ENCODE measurements around the gene ACHE.

Gene ACHE

DNA sequence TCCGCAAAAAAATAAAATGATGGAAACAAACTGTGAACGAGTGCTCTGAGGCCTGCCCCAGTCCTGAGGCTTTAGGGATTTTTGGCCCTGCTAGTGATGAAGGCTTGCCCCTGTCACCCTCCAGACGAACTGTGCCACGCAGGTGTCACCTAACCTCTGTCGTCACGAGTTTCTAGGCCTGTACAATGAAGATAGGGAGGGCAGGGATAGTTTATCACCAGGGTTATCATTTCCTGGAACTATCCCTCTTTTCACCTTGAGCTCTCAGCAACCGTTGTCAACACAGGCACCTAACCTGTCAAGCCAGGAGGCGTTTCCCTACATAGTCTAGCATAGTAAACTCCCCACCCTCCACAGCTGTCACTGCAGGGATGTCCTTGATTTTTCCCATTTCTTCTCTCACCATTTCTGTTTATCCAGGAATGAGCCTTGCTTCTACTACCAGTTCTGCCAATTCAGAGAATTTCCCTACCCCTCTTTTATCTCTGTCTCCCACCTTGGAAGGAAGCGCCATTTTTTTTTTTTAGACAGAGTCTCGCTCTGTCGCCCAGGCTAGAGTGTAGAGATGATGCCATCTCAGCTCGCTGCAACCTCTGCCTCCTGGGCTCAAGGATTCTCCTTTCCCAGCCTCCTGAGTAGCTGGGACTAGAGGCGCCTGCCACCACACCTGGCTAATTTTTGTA, 2.2 kb upstream of the ACHE start:
- in situ Hi-C loops (cut with HindIII; ENCODE audit: low sequenced_read_pairs): no loop called here

GRCh38 chr7:100896732-100897608, 1.3 kb upstream of the ACHE start:
- in situ Hi-C loops (cut with HindIII; ENCODE audit: low sequenced_read_pairs): no loop called here

GRCh38 chr7:100895956-100896731, 456 bp upstream of the ACHE start:
- in situ Hi-C loops (cut with HindIII; ENCODE audit: low sequenced_read_pairs): no loop called here

- in situ Hi-C loops (cut with HindIII; ENCODE audit: low sequenced_read_pairs): no loop called here
Observed at GRCh38 chr7:100894860-100895700, 608 bp downstream of the ACHE start.

DNA sequence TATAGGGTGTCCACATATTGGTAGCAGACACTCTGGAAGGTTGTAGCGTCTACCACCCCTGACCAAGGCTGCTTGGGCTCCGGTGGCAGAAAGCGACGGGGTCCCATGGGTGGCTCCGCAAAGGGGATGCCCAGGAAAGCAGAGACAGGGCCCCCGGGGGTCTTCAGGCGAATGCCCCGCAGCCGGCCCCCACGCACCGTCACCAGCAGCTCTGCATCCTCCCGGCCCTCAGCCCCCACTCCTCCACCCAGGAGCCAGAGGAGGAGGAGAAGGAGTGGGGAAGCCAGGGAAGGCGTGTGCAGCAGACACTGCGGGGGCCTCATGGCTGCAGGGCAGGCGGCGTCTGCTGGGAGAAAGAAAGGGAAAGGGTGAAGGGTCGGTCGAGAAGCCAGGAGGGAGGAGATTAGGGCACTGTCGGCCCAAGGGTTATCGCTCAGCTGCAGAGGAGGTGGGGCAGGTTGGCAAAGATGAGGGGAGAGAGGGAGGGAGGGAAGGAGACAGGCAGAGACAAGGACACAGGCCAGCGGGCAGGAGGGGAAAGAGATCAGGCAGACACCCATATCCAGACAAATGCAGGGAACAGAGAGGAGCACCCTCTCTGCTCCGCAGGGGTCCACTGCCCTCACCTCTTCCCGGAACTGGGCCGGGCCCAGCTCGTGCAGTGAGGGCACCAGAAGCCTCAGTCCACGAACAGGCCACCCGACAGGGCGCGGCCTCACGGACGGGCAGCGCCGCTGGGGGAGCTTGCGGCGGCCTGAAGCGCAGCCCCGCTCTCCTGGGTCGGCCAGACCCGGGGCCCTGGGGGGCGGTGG, 1.6 kb downstream of the ACHE start:
- in situ Hi-C loops (cut with HindIII; ENCODE audit: low sequenced_read_pairs): no loop called here

- in situ Hi-C loops (cut with HindIII; ENCODE audit: low sequenced_read_pairs): no loop called here
Observed at GRCh38 chr7:100893318-100893895, 2.3 kb downstream of the ACHE start.

- in situ Hi-C loops (cut with HindIII; ENCODE audit: low sequenced_read_pairs): no loop called here
Observed at GRCh38 chr7:100892364-100893317, 3.0 kb downstream of the ACHE start.

DNA sequence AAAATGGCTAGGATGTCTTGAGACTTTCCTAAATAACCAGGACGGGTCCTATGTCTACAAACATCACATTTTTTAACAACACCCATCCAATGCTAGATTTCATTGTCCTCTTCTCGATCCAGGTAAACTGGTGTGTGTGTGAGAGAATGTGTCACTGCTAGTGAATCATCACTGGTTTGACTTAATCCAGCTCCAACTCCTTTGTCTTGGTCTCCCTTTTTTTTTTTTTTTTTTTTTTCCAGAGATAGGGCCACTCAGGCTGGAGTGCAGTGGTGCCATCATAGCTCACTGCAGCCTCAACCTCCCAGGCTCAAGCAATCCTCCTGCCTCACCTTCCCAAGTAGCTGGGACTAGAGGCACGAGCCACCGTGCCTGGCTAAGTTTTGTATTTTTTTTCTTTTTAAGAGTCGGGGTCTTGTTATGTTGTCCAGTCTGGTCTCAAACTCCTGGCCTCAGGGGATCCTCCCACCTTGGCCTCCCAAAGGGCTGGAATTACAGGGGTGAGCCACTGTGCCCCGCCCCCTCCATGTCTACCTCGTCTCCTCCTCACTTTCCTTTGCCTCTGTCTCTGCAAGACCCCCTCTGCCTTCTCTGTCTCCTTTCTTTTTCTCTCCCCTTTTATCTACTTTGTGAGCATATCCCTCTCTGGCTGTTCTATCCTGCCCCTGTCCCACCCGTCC, 4.0 kb downstream of the ACHE start:
- in situ Hi-C loops (cut with HindIII; ENCODE audit: low sequenced_read_pairs): no loop called here

DNA sequence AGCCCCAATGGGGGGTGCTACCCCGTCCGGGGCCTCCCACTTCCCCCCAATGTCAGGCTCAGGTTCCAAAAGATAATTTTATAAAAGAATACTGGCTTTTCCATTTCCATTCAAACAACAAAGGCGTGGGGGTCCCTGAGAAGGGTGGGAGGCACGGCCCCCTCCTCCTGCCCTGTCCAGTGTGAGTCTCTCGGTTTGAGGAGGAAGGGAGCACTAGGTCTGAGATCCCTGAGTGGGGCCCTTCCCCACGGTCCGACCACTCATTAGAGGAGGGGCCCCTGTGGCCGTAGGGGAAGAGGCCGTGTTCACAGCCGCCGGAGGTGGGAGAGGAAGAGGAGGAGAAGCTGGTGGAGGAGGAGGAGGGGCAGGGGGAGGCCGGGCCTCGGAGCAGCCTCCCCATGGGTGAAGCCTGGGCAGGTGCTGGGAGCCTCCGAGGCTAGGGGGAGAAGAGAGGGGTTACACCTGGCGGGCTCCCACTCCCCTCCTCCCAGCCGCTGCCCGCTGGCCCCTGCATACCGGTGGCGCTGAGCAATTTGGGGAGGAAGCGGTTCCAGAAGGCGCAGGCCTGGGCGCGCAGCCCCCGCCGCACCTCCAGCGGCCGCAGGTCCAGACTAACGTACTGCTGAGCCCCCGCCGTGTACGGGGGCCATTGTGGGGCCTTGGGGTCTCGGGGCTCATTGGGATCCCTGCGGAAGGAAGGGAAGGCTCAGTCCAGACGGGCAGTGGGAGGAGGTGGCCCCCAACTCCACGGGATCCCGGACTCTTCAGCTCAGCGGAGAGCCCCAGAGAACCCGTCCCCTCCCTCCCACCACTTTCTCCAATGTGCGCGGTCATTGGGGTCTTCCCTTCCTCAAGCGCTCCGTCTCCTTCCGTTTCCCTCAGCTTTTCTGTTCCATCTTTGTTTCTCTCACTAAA, 4.8 kb downstream of the ACHE start:
- in situ Hi-C loops (cut with HindIII; ENCODE audit: low sequenced_read_pairs): no loop called here

DNA sequence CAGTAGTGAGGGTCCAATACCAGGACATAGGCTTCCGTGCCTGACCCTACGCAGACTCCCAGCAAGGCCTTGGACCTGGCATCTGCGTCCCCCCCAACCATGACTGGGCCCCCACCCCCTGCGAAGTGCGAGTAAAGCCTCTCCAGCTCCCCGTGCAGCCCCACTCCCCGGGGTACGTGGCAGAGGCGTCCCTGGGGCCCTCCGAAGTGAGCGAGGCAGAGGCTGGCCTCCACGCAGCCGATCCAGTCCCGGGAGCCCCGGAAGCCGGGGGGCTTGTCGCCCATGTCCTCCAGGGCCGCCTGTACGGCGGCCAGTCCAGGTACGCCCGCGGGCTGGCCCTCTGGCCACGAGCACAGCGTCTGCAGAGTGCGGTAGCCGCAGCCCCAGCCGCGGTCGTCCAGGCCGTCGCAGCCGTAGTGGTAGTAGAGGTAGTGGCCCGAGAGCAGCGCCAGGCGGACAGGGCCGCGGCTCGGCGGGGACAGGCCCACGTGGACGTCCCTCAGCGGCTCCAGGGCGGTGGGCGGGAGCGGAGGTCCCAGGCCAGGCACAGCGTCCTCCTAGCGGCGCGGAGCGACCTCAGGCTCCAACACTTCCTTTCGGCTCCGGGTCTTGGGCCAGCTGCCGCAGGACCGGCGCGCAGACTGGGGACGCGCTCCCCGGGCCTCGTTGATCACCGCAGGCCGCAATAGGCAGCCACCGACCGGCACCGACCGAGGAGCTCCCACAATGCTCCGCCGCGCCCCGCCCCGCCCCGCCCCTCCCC, 6.5 kb downstream of the ACHE start, which contains the start of gene UFSP1:
TSS of gene UFSP1 (minus strand) at position 728 of the 763 bp plus-strand sequence. CDS start at position 284, 444 bp downstream.
- in situ Hi-C loops (cut with HindIII; ENCODE audit: low sequenced_read_pairs): loop anchor here (5.0 to 10.0 kb wide), 3 partner anchors 56 to 206 kb away; partner anchors contain the start of genes EPHB4 and MUC3A

- in situ Hi-C loops (cut with HindIII; ENCODE audit: low sequenced_read_pairs): loop anchor here (5.0 to 10.0 kb wide), 3 partner anchors 56 to 206 kb away; partner anchors contain the start of genes EPHB4 and MUC3A
Observed at GRCh38 chr7:100888291-100888987, 7.2 kb downstream of the ACHE start.

GRCh38 chr7:100887516-100888290, 8.0 kb downstream of the ACHE start:
- in situ Hi-C loops (cut with HindIII; ENCODE audit: low sequenced_read_pairs): loop anchor here (5.0 to 10.0 kb wide), 3 partner anchors 57 to 207 kb away; partner anchors contain the start of genes EPHB4 and MUC3A

DNA sequence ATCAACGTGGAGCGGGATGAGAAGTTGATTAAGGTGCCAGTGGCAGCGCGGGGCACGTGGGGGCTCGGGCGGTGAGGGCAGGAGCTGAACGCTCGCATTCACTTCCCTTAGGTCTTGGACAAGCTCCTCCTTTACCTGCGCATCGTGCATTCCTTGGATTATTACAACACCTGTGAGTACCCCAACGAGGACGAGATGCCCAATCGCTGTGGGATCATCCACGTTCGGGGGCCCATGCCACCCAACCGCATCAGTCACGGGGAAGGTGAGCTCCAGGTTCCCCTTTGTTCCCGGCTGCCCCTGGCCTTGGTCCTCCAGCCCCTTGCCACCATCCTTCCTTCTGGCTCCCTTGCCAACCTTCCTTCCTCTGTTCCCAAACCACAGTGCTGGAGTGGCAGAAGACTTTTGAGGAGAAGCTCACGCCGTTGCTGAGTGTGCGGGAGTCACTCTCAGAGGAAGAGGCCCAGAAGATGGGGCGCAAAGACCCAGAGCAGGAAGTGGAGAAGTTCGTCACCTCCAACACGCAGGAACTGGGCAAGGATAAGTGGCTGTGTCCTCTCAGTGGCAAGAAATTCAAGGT, 8.7 kb downstream of the ACHE start:
- in situ Hi-C loops (cut with HindIII; ENCODE audit: low sequenced_read_pairs): loop anchor here (5.0 to 10.0 kb wide), 3 partner anchors 58 to 208 kb away; partner anchors contain the start of genes EPHB4 and MUC3A
